ENCODE results near the gene ACY1. TPM values are rescaled to one million over a fixed set of nuclear protein-coding genes. Genes with fewer than 3 reads are reported as not detected.

ACY1 gene
- total RNA-seq, 1 experiment from 2014 or later: 50.3 TPM

GRCh38 chr3:51941463-51941797, 41.9 kb upstream of the ACY1 start:
- in situ Hi-C loops (cut with HindIII; ENCODE audit: low pct_unique_long_range_greater_than_20kb, low sequenced_read_pairs): no loop called here
- H3K27ac ChIP-seq (ENCODE audit: low read length): peak overlapping the region; percentile 78

More at GRCh38 chr3:51941463-51941797, 41.9 kb upstream of the ACY1 start:
- no TSS peak for BruUV-seq (replicated peaks)
- TF ChIP-seq REST (IDR thresholded peaks at IDR 0.05; ENCODE audit: insufficient read depth in 1 of 2, low read depth in 2 of 2, low read length in 1 of 2): no peak
- no peak for TF ChIP-seq CTCF (IDR thresholded peaks at IDR 0.05)
- TF ChIP-seq TCF7L2 (IDR thresholded peaks at IDR 0.05; ENCODE audit: low read depth, low read length): no peak
- TF ChIP-seq SIN3A (IDR thresholded peaks at IDR 0.05; ENCODE audit: borderline replicate concordance, insufficient read depth, low read depth, low read length): no peak
- no peak for TF ChIP-seq POLR2AphosphoS5 (IDR thresholded peaks at IDR 0.05; ENCODE audit: low read depth, low read length)
- Histone ChIP-seq H3K4me1 (ENCODE audit: control insufficient read depth, insufficient read depth, low read length) (peaks cover 7% of the 10 kb centered on the region; the same call in 1 of the 2 replicates), H3K9me3 (ENCODE audit: control insufficient read depth, insufficient read depth, low read depth, low read length) (no peaks in the 10 kb centered on the region), H3K36me3 (ENCODE audit: control insufficient read depth, insufficient read depth, low read length) (no peaks in the 10 kb centered on the region; the same call in 1 of the 2 replicates), H3K27me3 (ENCODE audit: control insufficient read depth, insufficient read depth, low read length) (no peaks in the 10 kb centered on the region), H3K4me3 (ENCODE audit: low read depth in 2 of 2, low read length in 2 of 2) (peak overlapping the region; percentile 93 to 94)
- ChIA-PET POLR2A (interaction anchor here (0.6 to 0.7 kb wide), 2 partner anchors 66 to 217 kb away, joined by 3 to 5 read pairs; no protein-coding TSS in a partner anchor), CTCF (interaction anchor here (0.8 to 1.2 kb wide), 2 partner anchors 32 to 42 kb away, joined by 3 to 7 read pairs; partner anchors contain the start of genes ABHD14B and ACY1)
- DNase-seq (ENCODE audit: low read depth, low spot score) (no peak), ATAC-seq (peak; percentile 6)
- intact Hi-C loops (cut with micrococcal nuclease; ENCODE audit: unreplicated experiment): no loop called here

All from Panc1 (cell line).